Esophagus squamous epithelium (tissue), 5 donors: ENCODE data around the gene USP51. TPM values are rescaled to one million over a fixed set of nuclear protein-coding genes. Genes with fewer than 3 reads are reported as not detected.
"Not testable (repeated sequence)": the region's sequence is repeated elsewhere in the genome, so short reads cannot be mapped to it uniquely, and the experiment has no call there.

Experiments used
- DNase-seq: peaks from one replicate; lab custom pipeline; 2025; lab: John Stamatoyannopoulos, UW
- H3K27ac ChIP-seq, 4 donors: fragments of 200-600 bp; sonication (generic); one replicate each; pipeline ENCODE4 v1.5.1; 2016 to 2019; ENCODE audit warnings: mild to moderate bottlenecking in 1 of 4
- H3K27me3 ChIP-seq, 4 donors: fragments of 200-600 bp; sonication (generic); 1 replicate in 3 of 4; 2 replicates in 1 of 4; pipeline versions ENCODE4 v1.5.1 to v1.6.0; 2017 to 2021; ENCODE audit warnings: antibody characterized with exemption in 1 of 4
- H3K36me3 ChIP-seq, 3 donors: fragments of 200-600 bp; sonication (generic); one replicate each; pipeline ENCODE4 v1.5.1; 2016 to 2019
- H3K4me1 ChIP-seq, 3 donors: fragments of 200-600 bp; sonication (generic); one replicate each; pipeline ENCODE4 v1.5.1; 2017 to 2019
- H3K4me3 ChIP-seq, 4 donors: fragments of 200-600 bp; sonication (generic); 1 replicate in 3 of 4; 2 replicates in 1 of 4; pipeline ENCODE4 v1.5.1; 2016 to 2019; ENCODE audit warnings: mild to moderate bottlenecking in 2 of 4, moderate library complexity in 1 of 4
- H3K9me3 ChIP-seq, 3 donors: fragments of 200-600 bp; sonication (generic); one replicate each; pipeline ENCODE4 v1.5.1; 2016 to 2019
- POLR2A ChIP-seq, 4 donors: fragments of 450-650 bp; IDR thresholded peaks; one replicate each; pipeline ENCODE4 v1.6.1; 2017; ENCODE audit warnings: antibody characterized with exemption in 4 of 4, mild to moderate bottlenecking in 4 of 4, moderate library complexity in 3 of 4
- WGBS, 2 donors: methylation state at CpG; one replicate each; pipeline ENCODE4 v1.1.5; 2018; 5-methylcytosine and 5-hydroxymethylcytosine counted together
- intact Hi-C: fragments of 100-400 bp; cut with DNase I; formaldehyde crosslinking; loops from one replicate; pipeline ENCODE4 v1.15.0; 2022
- total RNA-seq, 4 donors: library from RNA; depleted of rRNA; stranded (reverse); fragments of >200 nt; gene quantifications; one replicate each; pipeline ENCODE4 v1.1.0, GENCODE V29; 2016
- TF ChIP-seq, protein P1 (sequence below), 6 experiments: fragments of 450-650 bp in 4 of 6; fragments of 200-600 bp in 2 of 6; sonication (generic) in 2 of 6; IDR thresholded peaks; one replicate each; pipeline ENCODE4 v1.5.1; 2016 to 2019; ENCODE audit warnings: antibody characterized with exemption in 6 of 6, mild to moderate bottlenecking in 4 of 6, moderate library complexity in 4 of 6
- donor health status: DM: yes; HTN: yes; CAD: no.

Gene USP51
- total RNA-seq, 4 donors from 2014 or later = 0.13 to 0.95 (median 0.59) TPM; not detected in 1

DNA sequence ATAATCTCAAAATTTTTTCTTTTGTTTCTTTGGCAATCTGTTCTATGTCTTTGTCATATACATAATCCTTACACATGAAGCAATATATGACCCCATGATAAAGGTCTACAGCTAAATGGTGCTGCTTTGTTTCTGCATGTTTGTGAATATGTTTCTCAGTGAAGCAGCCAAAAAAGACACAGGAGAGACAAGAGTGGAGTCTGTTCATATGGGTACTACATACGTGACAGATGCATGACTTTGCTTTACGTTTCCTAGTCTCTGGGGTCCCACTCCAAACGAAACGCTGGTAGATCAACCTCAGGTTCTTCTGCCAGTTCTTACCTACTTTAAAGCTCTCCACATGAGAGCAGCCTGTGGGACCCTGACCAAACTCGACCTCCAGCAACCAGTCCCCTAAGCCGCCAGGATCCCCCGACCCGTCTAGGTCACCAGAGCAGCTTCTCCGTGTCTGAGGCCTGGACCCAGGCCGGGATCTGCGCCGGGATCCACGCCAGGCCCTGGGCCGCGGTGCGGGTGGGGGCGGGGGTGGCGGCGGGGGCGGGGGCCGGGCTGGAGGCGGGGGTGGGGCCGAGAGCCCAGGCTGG, 1.5 kb downstream of the USP51 start:
- intact Hi-C loops = no loop called here
- no peak for DNase-seq

GRCh38 chrX:55487143-55487542, 2.5 kb downstream of the USP51 start:
- peaks cover 0 to 20% (median 0%) of the 10 kb centered on the region in 3 donors for H3K4me1 ChIP-seq
- peak overlapping the region in 1 of 4 donors; percentile 90 for H3K27ac ChIP-seq
- WGBS, 2 donors = 63 to 67% methylated on average over 1 to 2 of the region's 2 CpGs
- H3K27me3 ChIP-seq = no peaks in the 10 kb centered on the region
- TF ChIP-seq, protein P1, sequence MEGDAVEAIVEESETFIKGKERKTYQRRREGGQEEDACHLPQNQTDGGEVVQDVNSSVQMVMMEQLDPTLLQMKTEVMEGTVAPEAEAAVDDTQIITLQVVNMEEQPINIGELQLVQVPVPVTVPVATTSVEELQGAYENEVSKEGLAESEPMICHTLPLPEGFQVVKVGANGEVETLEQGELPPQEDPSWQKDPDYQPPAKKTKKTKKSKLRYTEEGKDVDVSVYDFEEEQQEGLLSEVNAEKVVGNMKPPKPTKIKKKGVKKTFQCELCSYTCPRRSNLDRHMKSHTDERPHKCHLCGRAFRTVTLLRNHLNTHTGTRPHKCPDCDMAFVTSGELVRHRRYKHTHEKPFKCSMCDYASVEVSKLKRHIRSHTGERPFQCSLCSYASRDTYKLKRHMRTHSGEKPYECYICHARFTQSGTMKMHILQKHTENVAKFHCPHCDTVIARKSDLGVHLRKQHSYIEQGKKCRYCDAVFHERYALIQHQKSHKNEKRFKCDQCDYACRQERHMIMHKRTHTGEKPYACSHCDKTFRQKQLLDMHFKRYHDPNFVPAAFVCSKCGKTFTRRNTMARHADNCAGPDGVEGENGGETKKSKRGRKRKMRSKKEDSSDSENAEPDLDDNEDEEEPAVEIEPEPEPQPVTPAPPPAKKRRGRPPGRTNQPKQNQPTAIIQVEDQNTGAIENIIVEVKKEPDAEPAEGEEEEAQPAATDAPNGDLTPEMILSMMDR (IDR thresholded peaks at IDR 0.05) = no peak
- TF ChIP-seq POLR2A (IDR thresholded peaks at IDR 0.05) = no peak
- no peak for DNase-seq
- no peaks in the 10 kb centered on the region for H3K36me3 ChIP-seq
- intact Hi-C loops = no loop called here
- H3K9me3 ChIP-seq = no peaks in the 10 kb centered on the region
- H3K4me3 ChIP-seq = no peak overlapping the region

More for the DNA sequence above, 1.5 kb downstream of the USP51 start:
- WGBS, 2 donors = 4 to 45% methylated on average over 4 to 5 of the region's 23 CpGs
- Histone ChIP-seq H3K4me3 (peak overlapping the region; percentile 51 to 76 (median 66)), H3K36me3 (no peaks in the 10 kb centered on the region), H3K9me3 (no peaks in the 10 kb centered on the region), H3K27ac (peak overlapping the region; percentile 80 to 94 (median 91)), H3K27me3 (no peaks in the 10 kb centered on the region), H3K4me1 (peaks cover 0 to 20% (median 0%) of the 10 kb centered on the region in 3 donors)
- TF ChIP-seq POLR2A (IDR thresholded peaks at IDR 0.05) = no peak
- TF ChIP-seq, protein P1 (IDR thresholded peaks at IDR 0.05) = no peak

GRCh38 chrX:55486736-55487135, 2.9 kb downstream of the USP51 start:
- Histone ChIP-seq H3K36me3 (no peaks in the 10 kb centered on the region), H3K27me3 (no peaks in the 10 kb centered on the region), H3K4me1 (peaks cover 0 to 20% (median 0%) of the 10 kb centered on the region in 3 donors), H3K4me3 (no peak overlapping the region), H3K9me3 (no peaks in the 10 kb centered on the region), H3K27ac (no peak overlapping the region)
- DNase-seq = no peak
- 46 to 80% methylated on average over 2 to 3 of the region's 3 CpGs for WGBS, 2 donors
- intact Hi-C loops = no loop called here
- TF ChIP-seq, protein P1 (IDR thresholded peaks at IDR 0.05) = no peak
- TF ChIP-seq POLR2A (IDR thresholded peaks at IDR 0.05) = no peak

GRCh38 chrX:55484948-55485347, 4.7 kb downstream of the USP51 start:
- Histone ChIP-seq H3K4me1 (peaks cover 0 to 14% (median 0%) of the 10 kb centered on the region in 3 donors), H3K9me3 (no peaks in the 10 kb centered on the region), H3K27me3 (no peaks in the 10 kb centered on the region), H3K4me3 (no peak overlapping the region), H3K36me3 (no peaks in the 10 kb centered on the region), H3K27ac (no peak overlapping the region)
- intact Hi-C loops = no loop called here
- TF ChIP-seq POLR2A (IDR thresholded peaks at IDR 0.05) = no peak
- TF ChIP-seq, protein P1 (IDR thresholded peaks at IDR 0.05) = no peak
- no peak for DNase-seq

DNA sequence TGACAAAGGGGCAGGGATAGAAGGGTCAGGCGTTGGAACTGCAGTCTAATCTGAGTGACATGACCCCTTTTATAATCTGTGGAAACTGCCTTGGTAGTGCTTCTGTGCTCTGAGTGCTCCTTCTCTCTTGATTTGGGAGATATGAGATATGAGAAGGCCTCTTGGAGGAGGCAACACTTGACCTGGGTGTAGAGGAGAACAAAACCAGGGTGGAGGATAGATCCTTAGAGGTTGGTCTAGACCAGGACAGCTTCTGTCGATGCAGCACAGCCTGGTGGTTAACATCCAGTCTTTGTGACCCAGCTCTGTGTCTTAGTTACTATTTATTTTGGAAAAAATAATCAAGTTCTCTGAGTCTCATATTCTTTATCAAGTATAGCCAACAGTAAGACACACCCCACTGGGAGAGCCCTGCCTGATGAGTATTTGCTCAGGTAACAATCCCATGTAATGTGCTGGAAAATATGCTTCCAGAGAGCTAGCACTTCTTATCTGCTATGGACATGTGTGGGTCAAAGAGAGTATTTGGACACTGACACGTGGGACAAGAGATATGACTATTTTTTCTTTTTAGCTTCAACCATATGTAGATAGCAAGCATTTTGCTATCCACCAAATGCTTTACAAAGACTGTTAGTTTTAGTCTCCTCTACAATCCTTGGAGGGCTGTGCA, 9.1 kb downstream of the USP51 start:
- DNase-seq = no peak
- Histone ChIP-seq H3K4me3 (no peak overlapping the region), H3K36me3 (no peaks in the 10 kb centered on the region), H3K9me3 (no peaks in the 10 kb centered on the region), H3K4me1 (no peaks in the 10 kb centered on the region), H3K27ac (no peak overlapping the region), H3K27me3 (no peaks in the 10 kb centered on the region)
- WGBS, 2 donors = 33 to 39% methylated on average over 1 to 3 of the region's 3 CpGs
- TF ChIP-seq, protein P1 (IDR thresholded peaks at IDR 0.05) = no peak
- TF ChIP-seq POLR2A (IDR thresholded peaks at IDR 0.05) = no peak
- intact Hi-C loops = no loop called here

GRCh38 chrX:55479956-55480355, 9.7 kb downstream of the USP51 start:
- H3K4me1 ChIP-seq, H3K4me3 ChIP-seq, H3K27ac ChIP-seq, DNase-seq, intact Hi-C loops, H3K36me3 ChIP-seq, H3K9me3 ChIP-seq, H3K27me3 ChIP-seq: not testable (repeated sequence)
- 73 to 82% methylated on average over 3 to 6 of the region's 8 CpGs for WGBS, 2 donors

- H3K4me3 ChIP-seq, H3K36me3 ChIP-seq, intact Hi-C loops, H3K4me1 ChIP-seq, H3K27ac ChIP-seq, H3K9me3 ChIP-seq, H3K27me3 ChIP-seq, DNase-seq: not testable (repeated sequence)
- no CpG with 5 or more reads among the region's 5 CpGs for WGBS, 2 donors
Observed at GRCh38 chrX:55465791-55466190, 23.9 kb downstream of the USP51 start.

- H3K36me3 ChIP-seq, H3K27me3 ChIP-seq, intact Hi-C loops, DNase-seq, H3K4me3 ChIP-seq, H3K4me1 ChIP-seq, H3K9me3 ChIP-seq, H3K27ac ChIP-seq: not testable (repeated sequence)
- WGBS, 2 donors = no CpG with 5 or more reads among the region's 5 CpGs
Observed at GRCh38 chrX:55465108-55465507, 24.5 kb downstream of the USP51 start.
